ENCODE data around the gene USP31. TPM values are rescaled to one million over a fixed set of nuclear protein-coding genes. Genes with fewer than 3 reads are reported as not detected.

The USP31 gene
- polyA plus RNA-seq, 2 of the 4 experiments (the other 2 are of a cell fraction) = 8.3 to 18.0 TPM

DNA sequence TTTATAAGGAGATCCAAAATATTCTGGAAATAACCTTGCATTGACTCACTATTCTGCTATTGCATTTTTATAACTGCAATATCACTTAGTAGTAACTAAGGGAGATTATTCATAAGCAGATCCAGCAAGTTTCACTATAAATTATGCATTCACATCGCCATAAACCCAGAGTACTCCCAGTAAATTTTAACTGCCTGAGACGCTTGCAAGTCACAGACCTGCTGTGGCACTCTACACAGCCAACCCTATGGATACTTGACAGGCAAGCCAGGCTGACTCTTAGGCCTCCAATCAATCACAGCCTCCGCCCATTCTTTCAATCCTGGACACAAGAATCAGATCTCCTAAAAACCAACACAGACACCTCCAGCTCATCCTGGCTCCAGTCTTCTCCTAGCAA is 28.2 kb downstream of the USP31 start:
- no peak for ATAC-seq
- DNase-seq (ENCODE audit: low read depth in 1 of 2, low spot score in 1 of 2) = no peak
- Histone ChIP-seq H3K9me3 (no peaks in the 10 kb centered on the region), H3K27ac (peak overlapping the region in 1 of 2 experiments; percentile 4; a peak in 1 of 6 replicates), H3K4me3 (no peak overlapping the region), H3K4me1 (peaks cover 55% of the 10 kb centered on the region), H3K4me2 (0 out of 3 replicates have a peak overlapping the region, but pooled peaks have one; percentile 13)
- 85% methylated on average over 3 of the region's 3 CpGs for WGBS (ENCODE audit: missing lambda C conversion rate)
- TF ChIP-seq CHD4 (IDR thresholded peaks at IDR 0.05; ENCODE audit: borderline replicate concordance) = no peak
- TF ChIP-seq, protein P1, sequence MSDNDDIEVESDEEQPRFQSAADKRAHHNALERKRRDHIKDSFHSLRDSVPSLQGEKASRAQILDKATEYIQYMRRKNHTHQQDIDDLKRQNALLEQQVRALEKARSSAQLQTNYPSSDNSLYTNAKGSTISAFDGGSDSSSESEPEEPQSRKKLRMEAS (IDR thresholded peaks at IDR 0.05) = no peak
- TF ChIP-seq EP300 (IDR thresholded peaks at IDR 0.05) = no peak
- no peak for TF ChIP-seq EHF (CRISPR knock-in tag; IDR thresholded peaks at IDR 0.05)
- TF ChIP-seq FOSL2 (IDR thresholded peaks at IDR 0.05) = no peak
- TF ChIP-seq FOSL2 (CRISPR knock-in tag; IDR thresholded peaks at IDR 0.05) = no peak
- ChIA-PET CTCF (no interaction called here), POLR2A (no interaction called here)
- no peak for FAIRE-seq

DNA sequence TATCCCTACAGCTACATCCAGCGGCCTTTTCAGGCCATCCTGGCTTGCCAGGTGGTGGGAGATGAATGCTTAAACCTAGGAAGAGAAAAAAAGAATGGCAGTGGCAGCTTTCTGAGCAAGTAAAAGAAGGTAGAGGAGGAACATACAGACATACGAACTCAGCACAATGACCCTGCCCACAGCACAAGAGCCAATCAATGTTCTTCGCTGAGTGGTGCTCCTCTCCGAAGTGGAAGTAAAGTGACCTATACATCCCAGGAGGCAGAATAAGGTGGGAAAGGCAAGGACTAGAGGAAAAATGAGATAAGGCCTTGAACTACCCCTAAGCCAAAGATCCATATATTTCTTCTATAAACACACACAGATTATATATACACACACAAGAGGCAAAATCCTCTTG is 28.7 kb downstream of the USP31 start:
- Histone ChIP-seq H3K27ac (no peak overlapping the region; a peak in 1 of 6 replicates), H3K4me3 (no peak overlapping the region), H3K4me2 (no peak overlapping the region), H3K4me1 (peaks cover 50% of the 10 kb centered on the region), H3K9me3 (no peaks in the 10 kb centered on the region)
- DNase-seq (ENCODE audit: low read depth in 1 of 2, low spot score in 1 of 2) = no peak
- TF ChIP-seq NPAS2 (CRISPR knock-in tag; IDR thresholded peaks at IDR 0.05; ENCODE audit: borderline replicate concordance) = no peak
- TF ChIP-seq PHF8 (IDR thresholded peaks at IDR 0.05; ENCODE audit: borderline replicate concordance, low read depth) = no peak
- no peak for TF ChIP-seq BHLHE40 (IDR thresholded peaks at IDR 0.05; ENCODE audit: low read depth, low read length)
- TF ChIP-seq, protein P2, sequence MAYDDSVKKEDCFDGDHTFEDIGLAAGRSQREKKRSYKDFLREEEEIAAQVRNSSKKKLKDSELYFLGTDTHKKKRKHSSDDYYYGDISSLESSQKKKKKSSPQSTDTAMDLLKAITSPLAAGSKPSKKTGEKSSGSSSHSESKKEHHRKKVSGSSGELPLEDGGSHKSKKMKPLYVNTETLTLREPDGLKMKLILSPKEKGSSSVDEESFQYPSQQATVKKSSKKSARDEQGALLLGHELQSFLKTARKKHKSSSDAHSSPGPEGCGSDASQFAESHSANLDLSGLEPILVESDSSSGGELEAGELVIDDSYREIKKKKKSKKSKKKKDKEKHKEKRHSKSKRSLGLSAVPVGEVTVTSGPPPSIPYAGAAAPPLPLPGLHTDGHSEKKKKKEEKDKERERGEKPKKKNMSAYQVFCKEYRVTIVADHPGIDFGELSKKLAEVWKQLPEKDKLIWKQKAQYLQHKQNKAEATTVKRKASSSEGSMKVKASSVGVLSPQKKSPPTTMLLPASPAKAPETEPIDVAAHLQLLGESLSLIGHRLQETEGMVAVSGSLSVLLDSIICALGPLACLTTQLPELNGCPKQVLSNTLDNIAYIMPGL (CRISPR knock-in tag; IDR thresholded peaks at IDR 0.05; ENCODE audit: borderline replicate concordance) = no peak
- no peak for TF ChIP-seq ZSCAN20 (CRISPR knock-in tag; IDR thresholded peaks at IDR 0.05)
- no peak for TF ChIP-seq TFCP2L1 (CRISPR knock-in tag; IDR thresholded peaks at IDR 0.05)
- no peak for TF ChIP-seq KDM5A (IDR thresholded peaks at IDR 0.05)
- TF ChIP-seq CEBPB (IDR thresholded peaks at IDR 0.05) = no peak
- no peak for TF ChIP-seq RNF2 (IDR thresholded peaks at IDR 0.05; ENCODE audit: borderline replicate concordance, low read depth)
- no peak for TF ChIP-seq ZFP36 (IDR thresholded peaks at IDR 0.05; ENCODE audit: borderline replicate concordance, partially characterized antibody)
- TF ChIP-seq CHD2 (IDR thresholded peaks at IDR 0.05; ENCODE audit: low read length, partially characterized antibody) = no peak
- TF ChIP-seq EP300 (IDR thresholded peaks at IDR 0.05) = no peak
- TF ChIP-seq, protein P3, sequence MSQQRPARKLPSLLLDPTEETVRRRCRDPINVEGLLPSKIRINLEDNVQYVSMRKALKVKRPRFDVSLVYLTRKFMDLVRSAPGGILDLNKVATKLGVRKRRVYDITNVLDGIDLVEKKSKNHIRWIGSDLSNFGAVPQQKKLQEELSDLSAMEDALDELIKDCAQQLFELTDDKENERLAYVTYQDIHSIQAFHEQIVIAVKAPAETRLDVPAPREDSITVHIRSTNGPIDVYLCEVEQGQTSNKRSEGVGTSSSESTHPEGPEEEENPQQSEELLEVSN (IDR thresholded peaks at IDR 0.05; ENCODE audit: borderline replicate concordance, low read depth) = no peak
- TF ChIP-seq, protein P4, sequence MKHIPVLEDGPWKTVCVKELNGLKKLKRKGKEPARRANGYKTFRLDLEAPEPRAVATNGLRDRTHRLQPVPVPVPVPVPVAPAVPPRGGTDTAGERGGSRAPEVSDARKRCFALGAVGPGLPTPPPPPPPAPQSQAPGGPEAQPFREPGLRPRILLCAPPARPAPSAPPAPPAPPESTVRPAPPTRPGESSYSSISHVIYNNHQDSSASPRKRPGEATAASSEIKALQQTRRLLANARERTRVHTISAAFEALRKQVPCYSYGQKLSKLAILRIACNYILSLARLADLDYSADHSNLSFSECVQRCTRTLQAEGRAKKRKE (CRISPR knock-in tag; IDR thresholded peaks at IDR 0.05; ENCODE audit: low read depth) = no peak
- TF ChIP-seq SMC3 (IDR thresholded peaks at IDR 0.05) = no peak
- POLR2A ChIA-PET = no interaction called here
- no peak for FAIRE-seq
- CTCF ChIA-PET = no interaction called here
- 91% methylated on average over 4 of the region's 4 CpGs for WGBS (ENCODE audit: missing lambda C conversion rate)
- no peak for ATAC-seq

DNA sequence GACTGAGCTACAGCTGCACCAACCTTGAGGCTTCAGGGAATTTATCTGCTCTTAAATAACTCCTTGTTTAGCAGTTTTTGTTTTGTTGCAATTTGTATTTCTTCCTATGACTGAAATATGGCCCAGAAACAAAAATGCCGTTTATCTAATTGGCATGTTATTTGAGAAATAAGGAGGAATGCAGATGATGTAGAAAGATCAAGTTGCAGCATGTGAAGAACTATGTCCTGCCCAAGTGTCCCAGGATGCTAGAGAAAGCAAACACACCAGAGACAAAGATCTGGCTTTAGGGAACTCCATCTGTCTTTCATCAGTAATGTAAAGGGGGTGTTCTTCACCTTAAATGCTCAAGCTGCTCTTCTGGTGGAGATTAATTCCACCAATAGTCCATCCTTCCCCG is 29.7 kb downstream of the USP31 start:
- POLR2A ChIA-PET = no interaction called here
- H3K4me2 ChIP-seq = no peak overlapping the region; the same call in 2 of the 3 replicates

More for the DNA sequence above, 29.7 kb downstream of the USP31 start:
- TF ChIP-seq CHD2 (IDR thresholded peaks at IDR 0.05; ENCODE audit: low read length, partially characterized antibody) = no peak
- TF ChIP-seq RARB (CRISPR knock-in tag; IDR thresholded peaks at IDR 0.05) = no peak
- TF ChIP-seq CHD4 (IDR thresholded peaks at IDR 0.05; ENCODE audit: borderline replicate concordance) = no peak
- no peak for TF ChIP-seq KDM5A (IDR thresholded peaks at IDR 0.05)
- H3K9me3 ChIP-seq = no peaks in the 10 kb centered on the region
- ATAC-seq = no peak
- peaks cover 40% of the 10 kb centered on the region for H3K4me1 ChIP-seq
- 77% methylated on average over 2 of the region's 2 CpGs for WGBS (ENCODE audit: missing lambda C conversion rate)
- FAIRE-seq = no peak
- H3K27ac ChIP-seq = no peak overlapping the region
- no peak for DNase-seq (ENCODE audit: low read depth in 1 of 2, low spot score in 1 of 2)
- CTCF ChIA-PET = interaction anchor here (1.1 kb wide), 1 partner anchor 315 kb away, joined by 3 read pairs; no protein-coding TSS in a partner anchor
- H3K4me3 ChIP-seq = no peak overlapping the region

Measured in A549 (cell line).